GM12878 (cell line): ENCODE data around the gene SLFN13. TPM values are rescaled to one million over a fixed set of nuclear protein-coding genes. Genes with fewer than 3 reads are reported as not detected.
A peak's percentile ranks its signal among the peaks of the same experiment; 100 is the strongest.

Experiments used
- CBX5 ChIP-seq: sonication (generic); IDR thresholded peaks from 2 replicates; pipeline ENCODE4 v1.6.1; 2016; ENCODE audit warnings: low read depth, moderate library complexity, mild to moderate bottlenecking, inconsistent platforms
- CHD2 ChIP-seq: IDR thresholded peaks from 2 replicates; pipeline ENCODE4 v1.6.1; 2011; ENCODE audit warnings: low read depth, low read length, improper control_type of control experiment, borderline replicate concordance
- E4F1 ChIP-seq: fragments of 450-650 bp; IDR thresholded peaks from 2 replicates; pipeline ENCODE4 v1.6.1; 2018; ENCODE audit warnings: borderline replicate concordance, mild to moderate bottlenecking; ENCODE audit not compliant: partially characterized antibody
- JUNB ChIP-seq: IDR thresholded peaks from 2 replicates; pipeline ENCODE4 v1.6.1; 2016; ENCODE audit warnings: antibody characterized with exemption, mild to moderate bottlenecking
- KLF5 ChIP-seq: fragments of 450-650 bp; IDR thresholded peaks from 2 replicates; pipeline ENCODE4 v1.6.1; 2014; ENCODE audit warnings: mild to moderate bottlenecking; ENCODE audit not compliant: partially characterized antibody
- NKRF ChIP-seq: fragments of 450-650 bp; conservative IDR thresholded peaks from 2 replicates; pipeline ENCODE4 v1.6.1; 2017; ENCODE audit warnings: mild to moderate bottlenecking, moderate library complexity
- POU2F2 ChIP-seq: IDR thresholded peaks from 3 replicates; pipeline ENCODE4 v1.6.1; 2011; ENCODE audit warnings: low read depth, mild to moderate bottlenecking, low read length, borderline replicate concordance
- RB1 ChIP-seq: fragments of 450-650 bp; formaldehyde crosslinking; IDR thresholded peaks from 2 replicates; pipeline ENCODE4 v1.6.1; 2017; ENCODE audit warnings: mild to moderate bottlenecking, borderline replicate concordance
- SKIL ChIP-seq: fragments of 450-650 bp; IDR thresholded peaks from 2 replicates; pipeline ENCODE4 v1.6.1; 2017; ENCODE audit warnings: mild to moderate bottlenecking, low read depth, inconsistent platforms; ENCODE audit not compliant: poor library complexity, severe bottlenecking
- TARDBP ChIP-seq: IDR thresholded peaks from 2 replicates; pipeline ENCODE4 v1.6.1; 2016; ENCODE audit warnings: borderline replicate concordance
- TCF12 ChIP-seq: IDR thresholded peaks from 2 replicates; pipeline ENCODE4 v1.6.1; 2011; ENCODE audit warnings: low read depth, mild to moderate bottlenecking, low read length
- polyA plus RNA-seq, 11 experiments: library from polyadenylated mRNA; depleted of rRNA in 4 of 11; unstranded in 6 of 11; stranded (reverse) in 5 of 11; fragments of >200 nt; fragmentation: Nextera tagmentation in 4 of 11; fragmentation: Illumina TruSeq in 1 of 11; extraction: Ambion mirVana in 4 of 11; extraction: Trizol in 1 of 11; gene quantifications; 1 replicate in 1 of 11; 2 replicates in 10 of 11; pipeline versions ENCODE4 v1.2.1 to v1.2.3, GENCODE V29; 2011 to 2016; ENCODE audit warnings: inconsistent platforms in 2 of 11, missing spikeins in 2 of 11, low read depth in 1 of 11
- total RNA-seq, 4 experiments: library from RNA; depleted of rRNA in 3 of 4; stranded (reverse); fragments of >200 nt in 3 of 4; fragmentation: Illumina TruSeq in 1 of 4; extraction: Trizol in 1 of 4; gene quantifications; 2 replicates each; pipeline versions ENCODE4 v1.2.1 to v1.2.3, GENCODE V29; 2013 to 2021

Gene SLFN13
- total and polyA plus RNA-seq, 10 of the 15 experiments (the other 5 are each of a cell fraction or from before 2014, with no cell fraction given): 12.4 to 82.4 (median 61.9) TPM

DNA sequence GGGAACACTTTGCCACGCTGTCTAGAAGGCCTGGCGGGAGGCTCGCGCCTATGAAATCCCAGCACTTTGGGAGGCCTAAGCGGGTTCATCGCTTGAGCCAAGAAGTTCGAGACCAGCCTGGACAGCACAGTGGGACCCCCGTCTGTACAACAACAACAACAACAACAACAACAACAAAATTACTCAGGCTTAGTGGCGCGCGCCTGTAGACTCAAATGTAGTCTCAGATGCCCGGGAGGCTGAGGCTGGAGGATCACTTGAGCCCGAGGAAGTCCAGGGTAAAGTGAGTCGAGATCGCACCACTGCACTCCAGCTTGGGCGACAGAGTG, 297 bp upstream of the SLFN13 start (continued):
- peak; percentile 5; the same call in 1 of the 3 replicates for TF ChIP-seq POU2F2
- 0 out of 2 replicates have a peak, but pooled peaks have one; percentile 36 for TF ChIP-seq CBX5
- no peak for TF ChIP-seq TARDBP
- TF ChIP-seq KLF5: no peak
- no peak for TF ChIP-seq SKIL
- TF ChIP-seq NKRF: peak; percentile 15; the same call in 1 of the 2 replicates
- no peak for TF ChIP-seq JUNB
- no peak for TF ChIP-seq TCF12
- TF ChIP-seq RB1: peak; percentile 70; the same call in 1 of the 2 replicates
- TF ChIP-seq E4F1: no peak
- 0 out of 2 replicates have a peak, but pooled peaks have one; percentile 6 for TF ChIP-seq CHD2
